Activated gamma-delta T cell (primary cell): ENCODE measurements around the gene PCNX2.

Experiments
- DNase-seq: peaks from one replicate; lab custom pipeline; 2025; lab: John Stamatoyannopoulos, UW
- total RNA-seq, 2 donors: gene quantifications; one replicate each; lab custom pipeline; 2026; lab: John Stamatoyannopoulos, UW

PCNX2 gene
- total RNA-seq, result 151 to 152 reads per million in 2 donors

- peak; percentile 55 for DNase-seq
Observed at GRCh38 chr1:233295237-233295974, at the start of gene PCNX2. PCNX2 (minus strand) TSS chr1:233295725; CDS start chr1:233295478, 247 bp downstream.

GRCh38 chr1:233343262-233343661 is 47.7 kb upstream of the PCNX2 start:
- no peak for DNase-seq

DNA sequence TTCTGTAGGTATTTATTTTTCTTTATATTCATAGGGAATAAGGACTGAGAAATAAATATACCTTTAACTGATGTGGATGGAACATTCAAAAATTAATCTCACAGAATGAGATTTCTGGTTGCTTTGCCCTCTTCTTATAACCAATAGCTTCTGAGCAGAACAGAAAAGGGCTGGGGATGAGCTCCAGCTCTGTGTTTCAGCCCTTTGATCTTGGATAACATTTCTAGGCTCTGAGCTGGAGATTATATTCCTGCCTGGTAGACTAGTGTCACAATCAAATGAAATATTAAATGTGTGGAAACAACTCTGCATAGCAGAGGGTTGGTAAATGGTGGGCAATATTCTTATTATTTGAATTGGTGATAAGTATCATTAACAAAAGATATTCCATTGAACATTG is 46.6 kb upstream of the PCNX2 start:
- DNase-seq, result no peak

- no peak for DNase-seq
Observed at GRCh38 chr1:233340966-233341516, 45.5 kb upstream of the PCNX2 start.

GRCh38 chr1:233340031-233340555 is 44.6 kb upstream of the PCNX2 start:
- DNase-seq, result no peak

- no peak for DNase-seq
Observed at GRCh38 chr1:233338102-233338501, 42.6 kb upstream of the PCNX2 start.

DNA sequence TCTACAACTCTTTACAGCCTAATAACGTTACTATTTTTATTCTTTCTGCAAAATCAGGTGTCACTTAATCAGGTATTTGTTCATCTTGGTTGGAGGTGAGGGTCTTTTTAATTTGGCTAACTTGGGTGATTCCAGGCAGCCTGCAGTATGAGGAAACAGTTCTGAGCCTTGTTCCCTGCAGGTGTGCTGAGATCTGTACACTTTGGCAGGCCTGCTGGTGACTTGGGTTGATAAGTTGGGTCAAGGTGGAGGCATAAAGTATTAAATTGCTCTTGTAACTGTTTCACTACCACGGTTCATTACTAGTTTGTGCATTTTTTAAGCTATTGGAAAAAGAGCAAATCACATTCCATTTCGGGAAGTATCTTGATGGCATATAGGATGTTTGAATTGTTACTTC is 42.0 kb upstream of the PCNX2 start:
- DNase-seq, result no peak

- DNase-seq, result no peak
Observed at GRCh38 chr1:233336554-233337456, 41.3 kb upstream of the PCNX2 start.

GRCh38 chr1:233334092-233334491 is 38.6 kb upstream of the PCNX2 start:
- DNase-seq, result no peak

DNA sequence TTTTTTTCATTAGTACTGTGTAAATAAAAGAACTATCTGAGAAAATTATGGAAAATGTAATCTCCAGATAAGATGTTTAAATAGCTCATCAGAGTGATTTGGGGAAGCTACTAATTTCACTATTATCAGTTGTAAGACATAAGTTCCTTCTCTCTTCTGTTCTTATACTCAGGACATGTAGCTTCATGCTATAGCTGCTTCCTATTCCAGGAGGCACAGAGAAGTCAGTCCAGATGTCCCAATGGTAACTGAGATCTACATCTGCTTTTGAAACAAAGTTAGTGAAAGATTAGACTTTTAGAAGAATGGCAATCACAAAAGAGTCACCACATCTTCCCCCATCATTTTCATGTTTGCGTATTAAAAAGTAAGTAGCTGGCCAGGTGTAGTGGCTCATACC is 37.6 kb upstream of the PCNX2 start:
- DNase-seq, result no peak

- no peak for DNase-seq
Observed at GRCh38 chr1:233331676-233332519, 36.4 kb upstream of the PCNX2 start.

GRCh38 chr1:233328142-233328921 is 32.8 kb upstream of the PCNX2 start:
- DNase-seq, result peak; percentile 16

GRCh38 chr1:233327651-233328141 is 32.2 kb upstream of the PCNX2 start, which contains the start of gene MAP3K21:
MAP3K21 (plus strand) TSS chr1:233327724; CDS start chr1:233328029, 305 bp downstream.
- peak; percentile 17 for DNase-seq

GRCh38 chr1:233326811-233327650 is 31.5 kb upstream of the PCNX2 start:
- DNase-seq, result peak; percentile 61

GRCh38 chr1:233326319-233326718 is 30.8 kb upstream of the PCNX2 start:
- no peak for DNase-seq

GRCh38 chr1:233323718-233324117 is 28.2 kb upstream of the PCNX2 start:
- DNase-seq, result no peak

DNA sequence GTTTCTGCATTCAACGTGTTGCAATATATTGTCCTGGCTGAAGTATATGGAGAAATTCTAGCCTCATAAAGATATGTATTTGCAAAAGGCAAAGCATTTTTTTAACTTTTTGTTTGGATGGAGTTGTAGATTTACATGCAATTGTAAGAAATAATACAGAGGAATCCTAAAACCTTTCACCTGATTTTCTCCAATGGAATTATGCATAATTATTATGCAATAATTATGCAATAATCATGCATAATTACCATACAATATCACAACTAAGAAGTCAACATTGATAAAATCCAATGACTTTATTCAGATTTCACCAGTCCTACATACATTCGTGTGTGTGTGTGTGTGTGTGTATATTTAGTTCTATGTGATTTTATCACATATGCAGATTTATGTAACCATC is 24.5 kb upstream of the PCNX2 start:
- DNase-seq, result no peak

- DNase-seq, result no peak
Observed at GRCh38 chr1:233319272-233319671, 23.7 kb upstream of the PCNX2 start.

DNA sequence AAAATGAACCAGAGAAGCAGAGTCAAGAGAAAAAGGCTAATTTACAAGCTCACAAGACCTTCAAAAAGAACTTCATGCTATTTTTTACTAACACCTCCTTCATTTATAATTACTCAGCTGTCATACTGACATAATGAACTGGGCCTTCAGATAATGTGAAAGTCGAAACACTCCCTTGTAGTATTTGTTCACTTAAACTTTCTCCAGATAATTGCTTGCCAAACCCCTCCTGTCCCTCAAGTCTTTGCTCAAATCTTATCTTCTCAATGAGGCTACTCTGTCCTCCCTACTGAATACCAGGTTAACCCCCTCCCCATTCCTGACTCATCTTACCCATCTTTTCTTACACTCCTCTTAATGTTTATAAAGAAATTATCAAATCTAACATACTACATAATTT is 20.9 kb upstream of the PCNX2 start:
- no peak for DNase-seq
